Esophagus muscularis mucosa (tissue), 4 donors: Measurements from ENCODE around the gene RYR2. TPM values are rescaled to one million over a fixed set of nuclear protein-coding genes. Genes with fewer than 3 reads are reported as not detected.

Experiments
- DNase-seq: peaks from one replicate; pipeline ENCODE4 v3.0.0-alpha.2; 2017; ENCODE audit errors: extremely low spot score
- H3K27ac ChIP-seq, 4 donors: fragments of 200-600 bp; sonication (generic); replicated peaks in 1 of 4; 1 replicate in 3 of 4; 2 replicates in 1 of 4; pipeline ENCODE4 v1.5.1; 2016 to 2019; ENCODE audit warnings: mild to moderate bottlenecking in 1 of 4
- H3K27me3 ChIP-seq, 4 donors: fragments of 200-600 bp; sonication (generic); one replicate each; pipeline versions ENCODE4 v1.5.1 to v1.6.0; 2016 to 2019
- H3K36me3 ChIP-seq, 4 donors: fragments of 200-600 bp; sonication (generic); one replicate each; pipeline ENCODE4 v1.5.1; 2016 to 2019
- H3K4me1 ChIP-seq, 4 donors: fragments of 200-600 bp; sonication (generic); one replicate each; pipeline ENCODE4 v1.5.1; 2016 to 2019
- H3K4me3 ChIP-seq, 4 donors: fragments of 200-600 bp; sonication (generic); 1 replicate in 2 of 4; 2 replicates in 2 of 4; pipeline ENCODE4 v1.5.1; 2016 to 2019; ENCODE audit warnings: mild to moderate bottlenecking in 4 of 4, moderate library complexity in 1 of 4
- H3K9me3 ChIP-seq, 4 donors: fragments of 200-600 bp; sonication (generic); 1 replicate in 3 of 4; 2 replicates in 1 of 4; pipeline ENCODE4 v1.5.1; 2016 to 2019
- EP300 ChIP-seq: sonication (generic); formaldehyde crosslinking; IDR thresholded peaks from one replicate; pipeline ENCODE4 v1.6.1; 2017; ENCODE audit warnings: antibody characterized with exemption
- POLR2A ChIP-seq: fragments of 450-650 bp; IDR thresholded peaks from one replicate; pipeline ENCODE4 v1.6.1; 2017; ENCODE audit warnings: antibody characterized with exemption, moderate library complexity, mild to moderate bottlenecking, low read depth
- POLR2AphosphoS5 ChIP-seq, 2 donors: sonication (generic); formaldehyde crosslinking; IDR thresholded peaks; one replicate each; pipeline ENCODE4 v1.6.1; 2017; ENCODE audit warnings: antibody characterized with exemption in 2 of 2
- WGBS: methylation state at CpG from one replicate; pipeline ENCODE4 v1.1.5; 2018; 5-methylcytosine and 5-hydroxymethylcytosine counted together
- intact Hi-C: fragments of 100-400 bp; cut with DNase I; formaldehyde crosslinking; loops from one replicate; pipeline ENCODE4 v1.15.1; 2023
- total RNA-seq, 4 donors: library from RNA; depleted of rRNA; stranded (reverse); fragments of >200 nt; gene quantifications; one replicate each; pipeline versions ENCODE4 v1.1.0 to v1.2.1, GENCODE V29; 2016
- TF ChIP-seq, protein P1 (sequence below), 3 experiments: fragments of 200-600 bp in 2 of 3; fragments of 450-650 bp in 1 of 3; sonication (generic) in 2 of 3; IDR thresholded peaks; one replicate each; pipeline ENCODE4 v1.5.1; 2017 to 2019; ENCODE audit warnings: antibody characterized with exemption in 3 of 3, mild to moderate bottlenecking in 2 of 3, moderate library complexity in 1 of 3

Gene RYR2
- total RNA-seq, 4 donors from 2014 or later = 29.8 to 56.3 (median 38.9) TPM

GRCh38 chr1:237677979-237678378 lies 636.0 kb downstream of the RYR2 start:
- no peaks in the 10 kb centered on the region for H3K9me3 ChIP-seq
- peaks cover 9 to 15% (median 11%) of the 10 kb centered on the region in 4 donors for H3K4me1 ChIP-seq
- DNase-seq = no peak
- H3K27ac ChIP-seq = no peak overlapping the region
- no peak for TF ChIP-seq POLR2A
- no peak for TF ChIP-seq EP300
- TF ChIP-seq, protein P1, sequence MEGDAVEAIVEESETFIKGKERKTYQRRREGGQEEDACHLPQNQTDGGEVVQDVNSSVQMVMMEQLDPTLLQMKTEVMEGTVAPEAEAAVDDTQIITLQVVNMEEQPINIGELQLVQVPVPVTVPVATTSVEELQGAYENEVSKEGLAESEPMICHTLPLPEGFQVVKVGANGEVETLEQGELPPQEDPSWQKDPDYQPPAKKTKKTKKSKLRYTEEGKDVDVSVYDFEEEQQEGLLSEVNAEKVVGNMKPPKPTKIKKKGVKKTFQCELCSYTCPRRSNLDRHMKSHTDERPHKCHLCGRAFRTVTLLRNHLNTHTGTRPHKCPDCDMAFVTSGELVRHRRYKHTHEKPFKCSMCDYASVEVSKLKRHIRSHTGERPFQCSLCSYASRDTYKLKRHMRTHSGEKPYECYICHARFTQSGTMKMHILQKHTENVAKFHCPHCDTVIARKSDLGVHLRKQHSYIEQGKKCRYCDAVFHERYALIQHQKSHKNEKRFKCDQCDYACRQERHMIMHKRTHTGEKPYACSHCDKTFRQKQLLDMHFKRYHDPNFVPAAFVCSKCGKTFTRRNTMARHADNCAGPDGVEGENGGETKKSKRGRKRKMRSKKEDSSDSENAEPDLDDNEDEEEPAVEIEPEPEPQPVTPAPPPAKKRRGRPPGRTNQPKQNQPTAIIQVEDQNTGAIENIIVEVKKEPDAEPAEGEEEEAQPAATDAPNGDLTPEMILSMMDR (IDR thresholded peaks at IDR 0.05) = peak; percentile 27 to 29 (median 27)
- no peaks in the 10 kb centered on the region for H3K27me3 ChIP-seq
- H3K4me3 ChIP-seq = no peak overlapping the region
- intact Hi-C loops = no loop called here
- peaks cover 0 to 16% (median 6%) of the 10 kb centered on the region in 4 donors for H3K36me3 ChIP-seq
- 19% methylated on average over 3 of the region's 3 CpGs for WGBS

GRCh38 chr1:237679687-237680086 lies 637.7 kb downstream of the RYR2 start:
- Histone ChIP-seq H3K4me1 (peaks cover 9 to 15% (median 11%) of the 10 kb centered on the region in 4 donors), H3K36me3 (peaks cover 0 to 13% (median 5%) of the 10 kb centered on the region in 4 donors), H3K9me3 (no peaks in the 10 kb centered on the region), H3K27me3 (no peaks in the 10 kb centered on the region), H3K4me3 (no peak overlapping the region), H3K27ac (no peak overlapping the region)
- DNase-seq = no peak
- WGBS = 78% methylated on average over 6 of the region's 6 CpGs
- TF ChIP-seq, protein P1 (IDR thresholded peaks at IDR 0.05) = no peak
- TF ChIP-seq POLR2A (no peak), EP300 (no peak), POLR2AphosphoS5 (IDR thresholded peaks at IDR 0.05) (no peak)
- intact Hi-C loops = no loop called here

GRCh38 chr1:237681210-237681609 lies 639.2 kb downstream of the RYR2 start:
- no peaks in the 10 kb centered on the region for H3K27me3 ChIP-seq
- WGBS = 72% methylated on average over 6 of the region's 6 CpGs

DNA sequence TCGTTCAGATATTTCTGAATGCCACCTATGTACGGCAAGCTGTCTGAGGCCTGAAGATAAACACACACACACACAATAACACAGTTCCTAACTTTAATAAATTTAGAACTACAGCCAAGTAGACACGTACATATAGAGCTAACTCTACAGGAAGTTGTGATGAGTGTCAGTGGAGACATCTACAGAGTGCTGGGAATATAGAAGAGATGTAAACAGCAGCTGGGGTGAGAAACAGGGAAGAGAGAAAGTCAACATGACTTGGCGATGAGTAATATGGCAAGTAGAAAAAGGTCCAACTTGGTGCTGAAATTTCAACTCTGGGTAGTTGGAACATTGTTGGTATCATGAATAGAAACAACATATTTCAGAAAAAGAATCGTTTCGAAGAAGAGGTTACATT lies 642.3 kb downstream of the RYR2 start:
- no peaks in the 10 kb centered on the region for H3K27me3 ChIP-seq
- peaks cover 9 to 10% (median 10%) of the 10 kb centered on the region in 4 donors for H3K4me1 ChIP-seq
- TF ChIP-seq POLR2A (no peak), EP300 (no peak), POLR2AphosphoS5 (IDR thresholded peaks at IDR 0.05) (no peak)
- TF ChIP-seq, protein P1 (IDR thresholded peaks at IDR 0.05) = no peak
- intact Hi-C loops = no loop called here
- 82% methylated on average over 6 of the region's 6 CpGs for WGBS
- peaks cover 0 to 4% (median 0%) of the 10 kb centered on the region in 4 donors for H3K36me3 ChIP-seq
- no peak overlapping the region for H3K27ac ChIP-seq
- no peak for DNase-seq
- no peak overlapping the region for H3K4me3 ChIP-seq
- no peaks in the 10 kb centered on the region for H3K9me3 ChIP-seq

More at GRCh38 chr1:237681210-237681609, 639.2 kb downstream of the RYR2 start:
- H3K27ac ChIP-seq = no peak overlapping the region
- DNase-seq = no peak
- H3K9me3 ChIP-seq = no peaks in the 10 kb centered on the region
- TF ChIP-seq, protein P1 (IDR thresholded peaks at IDR 0.05) = no peak
- no peak for TF ChIP-seq POLR2AphosphoS5 (IDR thresholded peaks at IDR 0.05)
- TF ChIP-seq EP300 = no peak
- TF ChIP-seq POLR2A = no peak
- intact Hi-C loops = no loop called here
- H3K36me3 ChIP-seq = peaks cover 0 to 4% (median under 1%) of the 10 kb centered on the region in 4 donors
- H3K4me1 ChIP-seq = peaks cover 10 to 19% (median 14%) of the 10 kb centered on the region in 4 donors
- H3K4me3 ChIP-seq = no peak overlapping the region

DNA sequence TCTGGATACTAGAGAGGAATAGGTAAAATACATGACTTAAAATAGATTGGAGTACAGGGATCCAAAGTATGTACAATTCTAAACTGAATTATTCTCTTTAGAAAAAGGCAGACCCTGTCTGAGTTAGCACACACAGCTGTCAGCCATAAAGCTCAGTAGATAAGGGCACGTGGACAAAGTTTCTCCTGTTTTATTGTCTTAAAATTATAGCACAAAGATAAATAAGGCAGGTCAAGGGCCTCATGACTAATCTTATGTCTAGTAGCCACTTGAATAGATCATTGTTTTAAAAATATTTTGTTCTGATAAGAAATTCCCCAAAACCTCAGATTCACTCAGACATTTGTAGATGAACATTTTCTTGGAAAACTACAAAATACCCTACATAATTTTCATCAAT lies 643.6 kb downstream of the RYR2 start:
- TF ChIP-seq EP300 (no peak), POLR2AphosphoS5 (IDR thresholded peaks at IDR 0.05) (no peak), POLR2A (no peak)
- TF ChIP-seq, protein P1 (IDR thresholded peaks at IDR 0.05) = no peak
- intact Hi-C loops = no loop called here
- H3K27ac ChIP-seq = no peak overlapping the region

More for the DNA sequence above, 643.6 kb downstream of the RYR2 start:
- 69% methylated on average over 1 of the region's 1 CpG for WGBS
- H3K4me3 ChIP-seq = no peak overlapping the region
- no peaks in the 10 kb centered on the region for H3K9me3 ChIP-seq
- H3K4me1 ChIP-seq = peaks cover 9 to 10% (median 10%) of the 10 kb centered on the region in 4 donors
- DNase-seq = no peak
- H3K36me3 ChIP-seq = peaks cover 0 to 3% (median 1%) of the 10 kb centered on the region in 4 donors
- no peaks in the 10 kb centered on the region for H3K27me3 ChIP-seq
